Daoy (cell line): ENCODE measurements around the gene PTGES3. TPM values are rescaled to one million over a fixed set of nuclear protein-coding genes. Genes with fewer than 3 reads are reported as not detected.
"Not testable (repeated sequence)": the region's sequence is repeated elsewhere in the genome, so short reads cannot be mapped to it uniquely, and the experiment has no call there.

Source experiments
- DNase-seq: peaks from one replicate; pipeline ENCODE4 v3.0.0-alpha.2; 2015; ENCODE audit warnings: low read depth
- total RNA-seq: library from RNA; depleted of rRNA; stranded (reverse); fragments of >200 nt; shearing (Covaris generic); gene quantifications from 2 replicates; pipeline ENCODE4 v1.2.3, GENCODE V29; 2014

Gene PTGES3
- total RNA-seq, 1 experiment from 2014 or later: 147 TPM

GRCh38 chr12:56657416-56658379, 30.4 kb downstream of the PTGES3 start:
- no peak for DNase-seq

DNA sequence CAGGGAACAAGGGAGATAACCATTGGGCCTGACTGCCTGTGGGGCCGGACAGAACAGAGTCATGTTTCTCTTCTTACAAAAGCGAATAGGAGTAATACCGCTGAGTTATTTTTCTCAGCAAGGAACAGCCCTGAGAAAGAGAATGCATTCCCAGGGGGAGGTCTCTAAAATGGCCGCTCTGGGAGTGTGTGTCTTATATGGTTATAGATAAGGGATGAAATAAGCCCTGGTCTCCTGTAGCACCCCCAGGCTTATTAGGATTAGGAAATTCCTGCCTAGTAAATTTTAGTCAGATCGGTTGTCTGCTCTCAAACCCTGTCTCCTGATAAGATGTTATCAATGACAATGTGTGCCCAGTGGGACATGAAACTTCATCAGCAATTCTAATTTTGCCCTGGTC, 34.3 kb downstream of the PTGES3 start:
- not testable (repeated sequence) for DNase-seq

- not testable (repeated sequence) for DNase-seq
Observed at GRCh38 chr12:56648023-56648422, 40.1 kb downstream of the PTGES3 start.

- peak; percentile 99 for DNase-seq
Observed at GRCh38 chr12:56645717-56646446, 42.2 kb downstream of the PTGES3 start, which contains the start of gene ATP5F1B. ATP5F1B (minus strand) TSS chr12:56645984; CDS start chr12:56645963, 21 bp downstream.

GRCh38 chr12:56645201-56645716, 42.8 kb downstream of the PTGES3 start:
- DNase-seq: no peak

- no peak for DNase-seq
Observed at GRCh38 chr12:56644654-56645053, 43.4 kb downstream of the PTGES3 start.

GRCh38 chr12:56641219-56641618, 46.9 kb downstream of the PTGES3 start:
- no peak for DNase-seq

DNA sequence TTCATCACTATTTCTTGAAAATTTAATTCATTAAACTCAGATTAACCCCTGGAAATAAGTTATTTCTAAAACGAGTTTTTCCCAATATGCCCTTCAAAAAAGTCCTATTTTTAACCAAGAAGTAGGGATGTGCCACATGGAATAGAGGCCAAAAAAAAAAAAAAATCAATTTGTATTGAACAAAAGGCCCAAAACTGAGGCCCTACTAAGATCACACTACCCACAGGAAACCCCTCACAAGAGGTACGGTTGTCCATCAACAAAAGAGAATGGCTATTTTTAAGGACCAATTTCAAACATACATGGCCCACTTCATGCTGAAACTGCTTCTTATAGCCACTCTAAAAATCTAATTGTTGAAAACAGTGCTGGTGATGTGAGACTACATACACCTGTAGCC, 50.5 kb downstream of the PTGES3 start:
- DNase-seq: no peak

DNA sequence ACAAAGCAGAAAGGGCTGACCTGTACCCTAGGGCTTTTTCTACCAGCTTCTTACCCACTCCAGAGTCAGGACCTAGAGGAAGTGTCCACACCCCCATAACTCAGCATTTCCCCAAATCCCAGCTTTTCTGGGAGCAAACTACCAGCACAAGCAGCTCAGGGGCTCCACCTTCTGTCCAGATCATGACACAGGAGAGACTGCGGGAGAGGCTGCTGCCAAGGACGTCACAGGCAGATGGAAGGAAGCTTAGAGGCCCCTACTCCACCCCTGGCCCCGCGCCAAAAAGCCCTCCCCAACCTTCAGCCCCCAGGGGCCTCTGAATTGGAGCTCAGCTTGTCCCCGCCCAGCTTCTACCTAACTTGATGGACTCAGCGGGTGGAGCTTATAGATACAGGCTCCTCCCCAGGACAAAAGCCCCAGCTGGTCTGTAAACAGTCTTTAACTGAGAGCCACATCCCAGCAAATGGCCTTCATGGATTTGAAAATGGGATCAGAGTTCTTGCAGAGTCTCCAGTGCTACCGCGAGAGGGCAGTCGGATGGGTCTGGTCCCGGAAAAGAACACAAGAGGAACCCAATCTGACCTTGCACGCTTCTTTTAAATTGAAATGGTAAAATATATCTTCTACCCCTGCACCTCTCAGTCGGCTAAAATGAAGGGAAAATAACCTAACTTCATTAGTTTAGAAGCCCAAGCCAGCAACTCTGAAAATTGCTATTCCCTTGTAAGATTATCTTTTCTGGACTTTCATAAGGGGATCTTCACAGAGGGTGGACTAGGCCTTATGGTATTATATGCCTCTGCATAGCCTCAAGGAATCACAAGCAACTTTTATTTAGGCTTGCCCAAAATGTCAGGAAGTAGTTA, 51.2 kb downstream of the PTGES3 start:
- DNase-seq: peak; percentile 99

GRCh38 chr12:56635806-56636674, 52.0 kb downstream of the PTGES3 start:
- DNase-seq: peak; percentile 93

DNA sequence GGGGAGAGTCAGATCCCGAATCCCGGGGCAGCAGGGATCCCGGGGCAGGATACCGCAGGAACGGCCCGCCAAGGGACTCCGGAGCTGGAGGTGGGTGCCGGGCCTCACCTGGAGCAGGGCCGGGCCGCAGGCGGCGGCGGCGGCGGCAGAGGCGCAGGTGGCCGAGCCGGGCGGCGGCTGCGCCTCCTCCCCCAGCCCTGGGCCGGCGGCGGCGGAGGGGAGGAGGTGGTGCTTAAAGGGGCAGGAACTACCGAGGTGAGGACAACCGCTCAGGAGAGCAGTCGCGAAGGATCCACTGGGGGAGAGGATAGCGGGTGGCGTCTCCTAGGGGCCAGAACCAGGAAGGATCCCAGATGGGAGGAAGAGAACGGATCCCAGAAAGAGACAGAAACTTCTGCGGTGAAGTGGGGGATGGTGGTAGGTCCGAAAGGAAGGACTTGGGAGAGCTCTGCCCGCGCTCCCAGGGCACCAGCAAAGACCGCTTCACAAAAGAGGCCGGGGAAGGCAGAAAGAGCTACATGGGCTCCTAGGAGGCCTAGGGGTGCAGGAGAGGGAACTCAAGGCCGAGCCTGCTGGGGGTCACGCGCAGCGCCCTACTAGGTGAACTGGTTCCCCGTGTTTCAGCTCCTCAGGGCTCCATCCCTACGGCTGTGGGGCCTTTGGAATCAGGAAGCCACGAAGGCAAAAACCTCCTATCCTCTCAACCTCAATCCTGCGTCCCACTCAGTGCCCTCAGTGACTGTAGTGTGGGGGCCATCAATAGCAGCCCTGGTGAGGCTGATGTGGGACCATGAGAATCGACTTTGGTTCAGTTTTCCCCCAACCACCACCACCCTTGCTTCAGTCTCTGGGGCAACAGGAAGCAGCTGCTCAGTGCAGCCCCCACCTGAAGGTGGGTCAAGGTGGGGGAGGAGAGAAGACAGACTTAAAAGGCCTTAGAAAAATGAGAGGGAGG, 53.0 kb downstream of the PTGES3 start:
- peak; percentile 88 for DNase-seq

DNA sequence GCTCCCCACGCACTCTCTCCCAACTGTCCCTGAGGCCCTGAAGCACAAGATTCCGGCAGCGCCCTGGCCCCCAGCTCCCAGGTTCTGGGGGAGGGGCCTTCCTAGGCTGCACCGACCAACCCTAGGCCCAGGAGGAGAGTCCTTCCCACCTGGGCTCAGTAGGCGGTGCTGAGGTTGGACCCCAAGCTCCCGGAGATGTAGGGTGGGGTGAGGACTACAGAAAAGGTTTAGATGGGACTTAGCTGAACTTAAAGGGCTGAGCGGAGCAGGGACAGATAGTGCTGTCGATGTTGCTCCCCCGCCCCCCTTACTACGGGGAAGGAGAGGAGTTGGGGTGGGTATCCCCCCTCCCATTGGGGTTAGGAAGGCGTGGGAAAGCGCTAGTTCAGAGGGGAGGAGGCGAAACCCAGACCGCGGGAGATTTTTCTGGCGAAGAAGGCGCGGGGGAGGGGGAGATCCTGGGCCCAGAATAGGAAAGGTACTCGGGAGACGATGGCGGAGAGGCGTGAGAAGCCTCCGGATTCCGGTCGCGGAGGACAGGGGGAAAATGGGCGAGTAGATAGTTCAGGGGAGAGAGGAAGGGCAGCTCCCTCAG, 53.7 kb downstream of the PTGES3 start:
- DNase-seq: peak; percentile 59

GRCh38 chr12:56633468-56634241, 54.4 kb downstream of the PTGES3 start:
- no peak for DNase-seq

DNA sequence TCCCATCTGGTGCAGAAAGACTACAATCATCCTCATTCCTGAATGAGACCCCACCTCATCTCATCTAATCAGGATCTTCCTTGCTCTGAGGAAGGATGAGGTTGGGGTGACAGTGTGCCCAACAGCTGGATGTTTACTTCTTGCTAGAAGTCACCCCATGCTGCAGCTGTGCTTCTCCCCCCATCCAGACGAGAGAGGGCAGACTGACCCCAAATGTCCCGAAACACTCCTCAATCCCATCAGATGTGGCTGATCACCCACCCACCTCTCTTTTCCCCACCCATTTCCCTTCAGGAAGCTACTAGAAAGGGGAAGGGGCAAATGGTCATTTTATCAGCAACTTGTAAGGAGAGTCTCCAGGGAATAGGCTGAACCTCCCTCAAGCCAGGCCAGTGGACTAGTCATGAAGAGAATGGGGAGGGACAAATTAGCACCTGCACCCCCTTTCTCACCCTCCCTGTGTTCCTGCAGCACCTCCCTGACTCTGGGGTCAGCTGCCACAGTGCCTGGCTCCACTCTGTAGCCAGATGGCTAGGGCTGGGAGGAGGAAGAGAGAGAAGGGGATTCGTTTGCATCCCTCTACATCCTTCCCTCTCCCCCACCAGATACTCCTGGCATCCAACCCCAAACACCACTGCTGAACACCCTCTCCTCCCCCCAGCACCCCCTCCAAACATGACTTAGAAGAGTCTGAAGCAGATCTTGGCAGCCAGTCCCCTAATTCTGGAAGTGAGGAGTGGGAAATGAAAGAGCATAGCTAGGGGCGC, 55.2 kb downstream of the PTGES3 start:
- no peak for DNase-seq

DNA sequence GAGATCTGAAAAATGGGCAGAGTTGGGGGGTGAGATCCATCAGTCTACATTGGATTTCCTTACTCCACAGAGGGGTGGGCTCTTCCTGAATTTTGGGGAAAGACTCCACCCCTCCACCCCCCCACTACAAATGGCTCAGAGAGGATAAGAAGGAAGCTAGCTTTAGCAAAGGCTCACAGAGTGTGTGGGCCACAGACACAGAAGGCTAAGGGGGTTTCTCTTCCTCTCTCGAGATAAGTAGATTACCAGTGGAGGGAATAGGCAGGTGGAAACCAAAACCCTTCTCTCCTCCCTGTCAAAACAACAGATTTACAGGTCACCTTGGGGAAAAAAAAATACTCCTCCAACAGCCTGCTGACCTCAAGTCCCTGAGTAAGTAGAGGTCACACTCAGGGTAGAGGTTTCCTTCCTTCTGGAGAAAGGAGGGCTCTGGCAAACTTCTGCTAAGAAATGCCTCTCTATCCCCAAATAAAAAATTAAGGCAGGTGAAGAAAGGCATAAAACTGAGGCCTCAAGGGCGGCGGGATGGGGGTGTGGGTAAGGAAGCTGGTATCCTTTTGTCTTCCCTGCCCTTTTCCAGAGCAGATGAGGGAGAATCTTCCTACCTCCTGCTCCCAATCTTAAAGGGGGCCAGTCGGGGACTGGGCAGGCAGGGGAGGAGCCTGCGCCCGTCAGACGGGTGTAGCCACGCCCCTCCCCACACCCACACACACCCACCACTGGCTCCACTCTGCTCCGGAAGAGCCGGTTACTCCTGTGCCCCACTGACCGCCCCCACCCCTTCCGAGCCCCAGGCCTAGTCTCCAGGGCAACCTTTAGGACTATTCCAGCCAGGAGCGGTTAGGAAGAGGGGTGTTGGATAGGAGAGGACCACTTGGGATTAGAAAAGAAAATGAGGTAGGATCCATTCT, 56.0 kb downstream of the PTGES3 start:
- peak; percentile 59 for DNase-seq

DNA sequence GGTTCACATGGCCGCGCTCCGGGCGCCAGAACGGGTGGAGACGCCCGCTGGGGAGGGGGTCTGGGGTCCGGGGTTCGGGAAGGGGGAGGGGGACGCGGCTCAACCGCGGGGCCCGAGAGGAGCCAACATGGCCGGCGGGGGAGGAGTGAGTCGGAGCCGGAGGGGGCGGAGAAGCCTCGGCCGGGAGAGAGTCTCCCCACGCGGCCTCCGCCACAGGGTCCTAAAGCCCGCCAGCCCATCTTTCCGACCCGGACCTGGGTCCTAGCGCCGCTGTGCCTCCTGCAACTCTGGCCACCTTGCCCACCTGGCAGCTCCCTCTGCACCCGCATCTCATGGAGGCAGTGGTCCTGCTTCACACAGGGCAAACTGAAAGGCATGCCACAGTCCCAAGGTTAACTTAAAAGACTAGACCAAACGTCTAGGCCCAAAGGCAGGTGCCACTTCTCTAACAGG, 57.9 kb downstream of the PTGES3 start, which contains the start of gene BAZ2A:
Gene BAZ2A (minus strand): TSS at position 147 of the 453 bp plus-strand sequence. CDS start 12,796 bp downstream, outside the sequence.
- peak; percentile 90 for DNase-seq
